ENCODE measurements around the gene ARMC9. TPM values are rescaled to one million over a fixed set of nuclear protein-coding genes. Genes with fewer than 3 reads are reported as not detected.

Gene ARMC9
- total and polyA plus RNA-seq, 2 of the 13 experiments (the other 11 are each of a cell fraction or from before 2014, with no cell fraction given), result 9.1 to 12.8 TPM

DNA sequence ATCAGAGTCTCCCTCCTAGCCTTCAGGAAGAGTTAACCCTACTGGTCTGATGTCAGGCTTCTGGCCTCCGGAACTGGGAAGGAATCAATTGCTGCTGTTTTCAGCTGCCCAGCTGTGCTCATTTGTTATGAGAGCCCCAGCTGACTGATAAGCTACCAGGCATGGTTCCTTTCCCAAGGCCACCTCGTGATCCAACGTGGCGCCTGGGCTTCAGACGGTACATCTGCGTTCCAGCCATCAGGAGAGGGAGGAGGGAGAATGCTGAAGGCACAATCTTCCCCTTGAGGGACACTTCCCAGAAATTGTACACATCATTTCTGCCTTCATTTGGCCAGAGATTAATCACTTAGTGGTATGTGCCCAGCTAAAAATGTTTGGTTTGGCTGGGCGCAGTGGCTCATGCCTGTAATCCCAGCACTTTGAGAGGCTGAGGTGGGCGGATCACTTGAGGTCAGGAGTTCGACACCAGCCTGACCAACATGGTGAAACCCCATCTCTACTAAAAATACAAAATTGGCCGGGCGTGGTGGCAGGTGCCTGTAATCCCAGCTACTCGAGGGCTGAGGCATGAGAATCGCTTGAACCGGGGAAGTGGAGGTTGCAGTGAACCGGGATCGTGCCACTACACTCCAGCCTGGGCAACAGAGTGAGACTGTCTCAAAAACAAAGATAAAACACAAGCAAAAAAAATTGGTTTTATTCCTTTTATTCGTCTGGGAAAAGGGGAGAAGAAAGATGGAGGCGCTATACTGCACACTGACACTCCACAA, 10.5 kb upstream of the ARMC9 start (continued):
- 0 out of 2 replicates have a peak, but pooled peaks have one; percentile 33 for TF ChIP-seq ZNF772 (CRISPR knock-in tag; IDR thresholded peaks at IDR 0.05)
- TF ChIP-seq ELF3 (CRISPR knock-in tag; IDR thresholded peaks at IDR 0.05), result peak; percentile 78
- TF ChIP-seq GTF3A (CRISPR knock-in tag; conservative IDR thresholded peaks at IDR 0.05), result no peak
- no peak for TF ChIP-seq POLR2AphosphoS2 (IDR thresholded peaks at IDR 0.05; ENCODE audit: low read depth, low read length)
- TF ChIP-seq ZNF644 (CRISPR knock-in tag; IDR thresholded peaks at IDR 0.05; ENCODE audit: low read depth), result peak; percentile 98
- TF ChIP-seq MTF1 (CRISPR knock-in tag; IDR thresholded peaks at IDR 0.05), result no peak
- no peak for TF ChIP-seq ATRX (CRISPR knock-in tag; IDR thresholded peaks at IDR 0.05; ENCODE audit: borderline replicate concordance)
- TF ChIP-seq ZFY (CRISPR knock-in tag; IDR thresholded peaks at IDR 0.05), result peak; percentile 38; the same call in 1 of the 2 replicates
- TF ChIP-seq FOSL2 (CRISPR knock-in tag; IDR thresholded peaks at IDR 0.05), result peak; percentile 23; the same call in 1 of the 2 replicates
- TF ChIP-seq ZNF619 (CRISPR knock-in tag; IDR thresholded peaks at IDR 0.05), result no peak
- peak; percentile 38; the same call in 1 of the 2 replicates for TF ChIP-seq PPARG (CRISPR knock-in tag; conservative IDR thresholded peaks at IDR 0.05)
- TF ChIP-seq, protein P1, sequence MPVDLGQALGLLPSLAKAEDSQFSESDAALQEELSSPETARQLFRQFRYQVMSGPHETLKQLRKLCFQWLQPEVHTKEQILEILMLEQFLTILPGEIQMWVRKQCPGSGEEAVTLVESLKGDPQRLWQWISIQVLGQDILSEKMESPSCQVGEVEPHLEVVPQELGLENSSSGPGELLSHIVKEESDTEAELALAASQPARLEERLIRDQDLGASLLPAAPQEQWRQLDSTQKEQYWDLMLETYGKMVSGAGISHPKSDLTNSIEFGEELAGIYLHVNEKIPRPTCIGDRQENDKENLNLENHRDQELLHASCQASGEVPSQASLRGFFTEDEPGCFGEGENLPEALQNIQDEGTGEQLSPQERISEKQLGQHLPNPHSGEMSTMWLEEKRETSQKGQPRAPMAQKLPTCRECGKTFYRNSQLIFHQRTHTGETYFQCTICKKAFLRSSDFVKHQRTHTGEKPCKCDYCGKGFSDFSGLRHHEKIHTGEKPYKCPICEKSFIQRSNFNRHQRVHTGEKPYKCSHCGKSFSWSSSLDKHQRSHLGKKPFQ (CRISPR knock-in tag; IDR thresholded peaks at IDR 0.05; ENCODE audit: insufficient replicate concordance), result peak; percentile 68
- no peak for TF ChIP-seq SNAI1 (CRISPR knock-in tag; IDR thresholded peaks at IDR 0.05; ENCODE audit: borderline replicate concordance)
- TF ChIP-seq, protein P2, sequence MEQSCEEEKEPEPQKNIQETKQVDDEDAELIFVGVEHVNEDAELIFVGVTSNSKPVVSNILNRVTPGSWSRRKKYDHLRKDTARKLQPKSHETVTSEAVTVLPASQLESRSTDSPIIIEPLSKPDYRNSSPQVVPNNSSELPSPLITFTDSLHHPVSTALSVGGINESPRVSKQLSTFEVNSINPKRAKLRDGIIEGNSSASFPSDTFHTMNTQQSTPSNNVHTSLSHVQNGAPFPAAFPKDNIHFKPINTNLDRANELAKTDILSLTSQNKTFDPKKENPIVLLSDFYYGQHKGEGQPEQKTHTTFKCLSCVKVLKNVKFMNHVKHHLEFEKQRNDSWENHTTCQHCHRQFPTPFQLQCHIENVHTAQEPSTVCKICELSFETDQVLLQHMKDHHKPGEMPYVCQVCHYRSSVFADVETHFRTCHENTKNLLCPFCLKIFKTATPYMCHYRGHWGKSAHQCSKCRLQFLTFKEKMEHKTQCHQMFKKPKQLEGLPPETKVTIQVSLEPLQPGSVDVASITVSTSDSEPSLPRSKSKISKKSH (CRISPR knock-in tag; IDR thresholded peaks at IDR 0.05; ENCODE audit: borderline replicate concordance), result no peak
- TF ChIP-seq PRDM10 (CRISPR knock-in tag; IDR thresholded peaks at IDR 0.05; ENCODE audit: low read depth), result peak; percentile 76; the same call in 1 of the 2 replicates
- 0 out of 2 replicates have a peak, but pooled peaks have one; percentile 42 for TF ChIP-seq KDM4B (CRISPR knock-in tag; IDR thresholded peaks at IDR 0.05)
- TF ChIP-seq KMT2A (CRISPR knock-in tag; IDR thresholded peaks at IDR 0.05), result no peak
- TF ChIP-seq ZNF713 (CRISPR knock-in tag; IDR thresholded peaks at IDR 0.05), result no peak

Data from HepG2 (cell line).